DMS153 treated with DMSO at 0.1 percent for 48 hours (cell line): ENCODE measurements around the gene GSTM5.
"Not testable (repeated sequence)": the region's sequence is repeated elsewhere in the genome, so short reads cannot be mapped to it uniquely, and the experiment has no call there.

Experiments
- DNase-seq: peaks from one replicate; lab custom pipeline; 2025; ENCODE audit not compliant: unreplicated experiment; lab: John Stamatoyannopoulos, UW

GSTM5 gene

GRCh38 chr1:109760581-109761226, 48.7 kb downstream of the GSTM5 start:
- no peak for DNase-seq

- DNase-seq, result no peak
These were observed 49.4 kb downstream of the GSTM5 start for GRCh38 chr1:109761227-109762038.

GRCh38 chr1:109762039-109762585, 50.1 kb downstream of the GSTM5 start:
- no peak for DNase-seq

DNA sequence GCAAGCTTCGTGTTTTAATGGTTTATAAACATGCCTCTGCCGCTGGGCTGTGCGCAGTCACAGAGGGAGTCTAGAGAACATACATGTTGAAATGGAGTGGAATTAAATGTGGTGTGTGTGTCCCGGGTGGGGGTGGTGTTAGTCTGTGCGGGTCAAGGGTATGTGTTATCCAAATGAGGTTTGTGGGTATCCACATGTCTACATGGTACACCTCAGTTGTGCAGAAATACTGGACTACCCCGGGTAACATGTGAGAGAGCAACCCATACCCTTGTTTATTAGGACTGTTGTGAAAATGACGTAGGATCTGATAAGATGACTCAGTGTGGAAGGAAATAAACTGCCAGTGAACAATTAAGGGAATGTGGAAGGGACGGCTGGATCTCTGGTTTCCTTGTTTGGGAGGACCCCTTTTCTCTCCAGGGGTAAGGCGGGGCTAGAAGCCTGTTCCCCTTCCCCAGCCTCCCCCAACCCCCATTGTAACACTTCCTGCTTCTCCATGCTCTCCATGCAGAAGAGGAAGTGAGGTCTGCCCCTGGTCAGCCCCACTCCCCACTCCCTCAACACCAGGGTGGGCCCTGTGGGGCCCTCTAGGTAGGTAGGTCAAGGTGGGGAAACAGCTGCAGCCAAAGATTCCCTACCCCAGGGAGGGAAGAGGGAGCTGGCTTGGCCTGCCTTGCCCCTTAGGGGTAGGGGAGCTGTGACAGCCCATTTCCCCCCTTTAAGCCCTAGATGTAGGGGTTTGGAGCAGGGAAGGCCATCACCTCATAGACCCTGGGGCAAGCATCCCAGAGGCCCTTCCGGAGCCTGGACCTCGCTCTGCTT, 51.0 kb downstream of the GSTM5 start:
- no peak for DNase-seq

- no peak for DNase-seq
These were observed 51.8 kb downstream of the GSTM5 start, which contains the start of gene EPS8L3 for GRCh38 chr1:109763646-109764415. Gene EPS8L3, minus strand, starts transcription at chr1:109763923. Its CDS starts 2,174 bp downstream, at chr1:109761749.

GRCh38 chr1:109764561-109765482, 52.8 kb downstream of the GSTM5 start:
- no peak for DNase-seq

- no peak for DNase-seq
These were observed 53.4 kb downstream of the GSTM5 start for GRCh38 chr1:109765483-109765815.

- DNase-seq, result no peak
These were observed 54.0 kb downstream of the GSTM5 start for GRCh38 chr1:109765896-109766615.

- not testable (repeated sequence) for DNase-seq
These were observed 55.1 kb downstream of the GSTM5 start for GRCh38 chr1:109766991-109767636.
